GM04504 (cell line): ENCODE measurements around the gene FOXP1.
A peak's percentile ranks its signal among the peaks of the same experiment; 100 is the strongest.

Experiments
- DNase-seq: peaks from one replicate; pipeline ENCODE4 v3.0.0-alpha.2; 2012; ENCODE audit warnings: low read depth

The FOXP1 gene

GRCh38 chr3:71175691-71176365 is 407.7 kb downstream of the FOXP1 start:
- DNase-seq = no peak

GRCh38 chr3:71172951-71173350 is 410.6 kb downstream of the FOXP1 start:
- DNase-seq = peak; percentile 39

GRCh38 chr3:71172189-71172588 is 411.3 kb downstream of the FOXP1 start:
- DNase-seq = no peak

GRCh38 chr3:71171247-71171646 is 412.3 kb downstream of the FOXP1 start:
- DNase-seq = no peak

DNA sequence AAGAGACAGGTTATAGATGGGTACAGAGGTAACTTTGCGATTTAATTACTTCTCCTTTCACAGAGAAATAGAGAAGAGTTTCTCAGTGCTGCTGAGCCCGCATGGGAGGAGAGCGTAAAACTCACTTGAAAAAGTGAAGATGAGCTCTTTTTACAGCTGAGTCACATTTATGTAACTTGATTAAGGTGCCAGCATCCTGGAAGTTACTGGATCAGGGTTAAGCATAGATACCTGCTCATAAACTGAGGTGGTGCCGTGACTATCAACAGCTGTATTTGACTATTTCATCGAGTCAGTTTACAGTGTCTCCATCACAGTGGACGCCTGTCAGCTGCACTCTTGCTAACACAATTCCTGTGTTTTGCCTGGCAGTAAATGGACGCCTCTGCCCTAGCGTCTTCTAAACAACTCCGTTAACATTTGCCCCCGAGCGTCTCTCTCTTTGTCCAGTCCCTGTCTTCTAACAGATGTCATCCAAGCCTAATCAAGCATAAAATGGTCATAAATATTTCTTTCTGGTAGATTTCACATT is 414.6 kb downstream of the FOXP1 start:
- DNase-seq = no peak

DNA sequence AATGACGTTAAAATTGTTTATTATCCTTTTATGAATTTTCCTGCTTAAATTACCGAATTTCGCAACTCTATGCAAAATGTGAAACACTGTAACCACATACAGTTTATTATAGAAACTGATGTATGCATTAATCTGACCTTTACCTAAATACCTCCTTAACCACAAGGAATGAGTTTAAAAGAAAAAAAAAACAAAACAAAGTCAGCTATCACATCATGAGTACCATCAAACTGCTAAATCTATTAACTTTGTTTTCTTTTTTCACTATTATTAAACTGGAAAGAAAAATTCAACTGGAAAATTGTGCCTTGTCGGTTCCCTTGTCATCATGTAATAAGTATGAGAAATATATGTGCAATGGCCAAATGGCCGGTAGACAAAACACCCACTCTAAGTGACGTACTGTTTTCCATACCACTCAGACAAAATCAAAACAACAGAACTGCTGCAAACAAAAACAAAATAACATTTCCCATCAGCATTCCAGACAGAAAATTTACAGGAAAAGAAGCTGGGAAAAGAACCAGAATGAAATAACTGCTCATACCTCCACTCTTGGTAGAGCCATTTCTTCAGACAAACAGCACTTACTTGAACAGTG is 415.3 kb downstream of the FOXP1 start:
- no peak for DNase-seq

DNA sequence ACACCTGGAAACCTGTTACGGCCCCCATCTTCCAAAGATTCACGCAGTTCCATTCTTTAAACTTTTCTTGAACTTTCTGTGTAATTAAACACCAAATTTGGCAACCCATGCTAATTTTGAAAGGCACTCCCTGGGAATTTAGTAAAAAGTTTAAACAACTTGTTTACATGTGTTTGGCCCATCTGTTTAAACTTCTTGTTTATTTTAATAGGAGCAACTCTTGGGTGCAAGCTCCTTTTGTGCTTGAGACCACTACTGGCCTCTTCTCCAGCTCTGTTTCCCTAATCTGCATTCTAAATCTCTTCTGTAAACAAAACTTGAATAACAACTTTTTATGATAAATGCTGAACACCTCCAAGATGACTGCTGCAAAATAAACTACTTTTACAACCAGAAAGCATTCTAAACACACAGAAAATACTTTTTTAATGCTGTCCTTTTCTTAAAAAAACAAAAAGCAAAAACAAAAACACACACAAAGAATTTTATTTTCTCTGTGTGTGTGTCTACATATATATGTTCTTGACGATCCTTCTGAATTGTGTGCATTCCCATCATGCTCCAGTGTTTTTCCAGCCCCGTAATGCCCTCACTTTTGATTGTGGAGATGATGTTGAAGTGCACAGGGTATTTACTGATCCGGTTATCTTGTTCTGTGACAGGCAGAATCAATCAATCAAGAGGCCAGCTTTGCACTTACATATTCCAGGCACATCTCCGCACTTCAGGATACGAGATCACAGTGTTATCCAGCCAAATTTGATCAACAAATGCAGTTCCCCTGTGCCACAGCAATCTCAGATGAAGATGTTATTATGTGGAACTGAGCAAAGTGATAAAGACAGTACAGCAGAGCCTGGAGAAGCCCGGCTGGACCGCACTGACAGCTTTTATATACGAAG is 416.9 kb downstream of the FOXP1 start:
- no peak for DNase-seq

- no peak for DNase-seq
Observed at GRCh38 chr3:71164881-71165280, 418.6 kb downstream of the FOXP1 start.

DNA sequence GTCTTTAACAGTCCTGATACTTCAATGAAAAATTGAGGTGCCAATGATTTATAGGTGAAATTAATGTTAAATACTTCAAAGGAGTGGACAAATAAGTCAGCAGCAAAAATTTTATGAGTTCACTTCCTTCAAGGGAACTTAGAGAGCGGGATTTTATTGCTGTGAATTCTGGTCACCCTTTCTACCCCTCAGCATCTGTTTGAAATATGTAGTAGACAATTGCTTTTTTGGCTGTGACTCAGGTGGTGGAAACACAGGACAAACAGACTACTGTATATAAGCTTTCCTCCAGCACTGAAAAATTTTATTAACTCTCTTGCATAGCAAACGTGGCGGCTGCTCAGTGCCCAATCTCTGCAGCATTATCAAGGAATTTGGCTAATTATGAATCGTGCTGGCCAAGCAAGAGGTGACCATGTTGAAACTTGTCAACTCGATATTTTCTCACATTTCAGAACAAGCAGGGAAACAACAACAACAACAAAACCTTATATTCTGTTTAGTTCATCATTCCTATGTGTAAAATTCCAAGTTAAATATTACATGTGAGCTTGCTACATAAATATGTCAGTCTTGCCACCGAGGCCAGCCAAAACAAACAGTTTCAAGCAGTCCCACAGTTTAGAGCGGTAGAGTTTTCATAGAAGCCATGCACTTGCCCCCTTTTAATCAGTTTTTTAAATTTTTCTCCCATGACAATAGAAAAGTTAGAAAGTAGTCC is 420.2 kb downstream of the FOXP1 start:
- peak; percentile 28 for DNase-seq

DNA sequence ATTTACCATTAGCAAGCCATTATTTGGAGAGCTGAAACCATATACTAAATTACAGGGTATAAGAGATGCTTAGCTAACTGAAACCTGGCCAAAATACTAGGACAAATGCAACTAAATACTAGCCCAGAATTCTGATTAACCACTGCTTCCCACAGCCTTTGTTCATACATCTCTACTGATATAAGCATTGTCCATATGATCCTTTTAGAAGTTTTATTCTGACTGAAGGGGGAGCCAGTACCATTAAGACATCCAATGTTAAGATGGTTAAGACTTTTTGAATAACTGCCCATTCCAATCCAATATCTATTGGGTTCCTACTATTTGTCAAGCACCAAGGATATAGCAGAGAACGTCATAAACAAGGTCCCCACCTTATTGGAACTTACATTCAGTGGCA is 421.3 kb downstream of the FOXP1 start:
- DNase-seq = no peak

DNA sequence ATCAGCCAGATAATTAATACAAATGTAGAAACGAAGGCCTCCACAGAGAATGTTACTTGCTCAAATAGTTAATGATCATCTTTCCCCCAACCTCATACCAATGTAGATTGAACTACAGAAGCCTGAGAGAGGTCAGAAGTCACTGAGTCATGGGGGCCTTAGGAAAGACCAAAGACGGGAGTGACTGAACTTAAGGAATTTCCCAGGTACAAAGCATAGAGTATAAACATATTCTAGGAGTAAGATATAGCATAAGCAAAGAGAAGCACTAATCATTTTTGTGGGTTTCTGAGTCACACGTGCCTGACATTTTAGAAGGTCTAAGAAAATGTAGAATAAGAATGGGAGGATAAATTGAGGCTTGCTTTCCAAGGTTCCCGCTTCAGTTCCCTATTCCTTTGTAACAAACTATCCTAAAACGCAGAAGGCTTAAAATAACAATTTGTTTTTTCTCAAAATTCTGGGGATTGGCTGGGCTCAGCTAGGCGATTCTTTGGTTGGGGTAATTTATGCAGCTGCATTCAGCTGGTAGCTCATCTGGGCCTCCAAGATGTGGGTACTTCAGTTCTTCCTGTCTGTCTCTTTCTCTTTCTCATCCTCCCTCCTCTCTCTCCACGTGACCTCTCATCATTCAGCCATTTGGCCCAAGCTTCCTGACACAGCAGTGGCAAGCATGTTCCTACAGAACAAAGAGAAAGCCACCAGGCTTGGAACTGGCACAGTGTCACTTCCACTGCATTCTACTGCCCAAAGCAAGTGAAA is 422.6 kb downstream of the FOXP1 start:
- DNase-seq = no peak

GRCh38 chr3:71156062-71156665 is 427.4 kb downstream of the FOXP1 start:
- DNase-seq = no peak

DNA sequence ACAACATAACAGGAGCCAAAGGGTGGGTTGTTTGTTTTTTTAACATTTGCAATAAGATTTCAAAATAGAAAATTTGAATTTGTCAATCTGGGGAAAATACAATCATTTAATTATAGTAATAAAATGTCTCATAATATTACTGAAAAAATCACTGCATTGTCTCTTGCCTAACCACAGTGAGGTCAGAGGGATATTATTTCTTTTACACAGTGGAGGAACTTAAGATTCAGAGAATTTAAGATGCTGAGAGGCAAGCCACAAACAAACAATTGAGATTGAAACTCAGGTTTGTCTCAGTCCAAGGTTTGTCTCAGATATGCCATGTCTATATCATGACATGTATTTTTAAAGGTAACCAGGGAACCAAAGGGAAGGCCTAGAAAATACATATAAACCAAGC is 428.7 kb downstream of the FOXP1 start:
- no peak for DNase-seq

- no peak for DNase-seq
Observed at GRCh38 chr3:71153713-71154112, 429.8 kb downstream of the FOXP1 start.

DNA sequence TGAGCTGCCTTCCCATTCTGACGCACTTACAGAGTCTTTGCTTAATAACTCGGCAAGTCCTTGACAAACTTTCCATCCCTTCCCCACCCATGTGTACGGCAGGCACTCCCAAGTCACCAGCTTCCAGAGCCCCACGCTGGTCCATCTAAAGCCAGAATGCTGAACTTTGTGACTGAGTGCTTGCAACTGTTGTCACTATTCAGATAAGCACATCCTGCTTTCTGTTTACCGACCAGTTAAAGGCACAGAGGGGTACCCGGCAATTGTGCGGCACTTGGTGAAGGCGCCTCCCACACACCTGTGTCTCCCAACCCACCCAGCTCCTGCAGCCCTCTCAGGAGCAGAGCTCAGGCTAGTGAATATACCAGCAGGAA is 430.6 kb downstream of the FOXP1 start:
- no peak for DNase-seq

GRCh38 chr3:71152039-71152891 is 431.3 kb downstream of the FOXP1 start:
- no peak for DNase-seq

GRCh38 chr3:71149959-71150954 is 433.3 kb downstream of the FOXP1 start:
- no peak for DNase-seq

GRCh38 chr3:71148455-71149060 is 435.0 kb downstream of the FOXP1 start:
- DNase-seq = no peak
